Testis (tissue), 3 donors: ENCODE measurements around the gene SMTNL1. TPM values are rescaled to one million over a fixed set of nuclear protein-coding genes. Genes with fewer than 3 reads are reported as not detected.

Experiments
- DNase-seq: peaks from one replicate; pipeline ENCODE4 v3.0.0-alpha.2; 2019
- H3K27ac ChIP-seq, 2 donors: fragments of 200-600 bp; sonication (generic); one replicate each; pipeline ENCODE4 v1.5.1; 2019
- H3K27me3 ChIP-seq: fragments of 200-600 bp; sonication (generic); one replicate; pipeline ENCODE4 v1.5.1; 2019
- H3K36me3 ChIP-seq: fragments of 200-600 bp; sonication (generic); one replicate; pipeline ENCODE4 v1.5.1; 2017; ENCODE audit warnings: low read depth; ENCODE audit errors: missing control alignments
- H3K4me1 ChIP-seq: fragments of 200-600 bp; sonication (generic); one replicate; pipeline ENCODE4 v1.5.1; 2019
- H3K4me3 ChIP-seq, 2 donors: fragments of 200-600 bp; sonication (generic); one replicate each; pipeline ENCODE4 v1.5.1; 2017 to 2019
- H3K9me3 ChIP-seq: fragments of 200-600 bp; sonication (generic); one replicate; pipeline ENCODE4 v1.5.1; 2017
- POLR2A ChIP-seq: fragments of 450-650 bp; IDR thresholded peaks from one replicate; pipeline ENCODE4 v1.6.1; 2017; ENCODE audit warnings: antibody characterized with exemption, mild to moderate bottlenecking, moderate library complexity
- WGBS, 2 donors: methylation state at CpG; one replicate each; pipeline ENCODE4 v1.1.5; 2018; 5-methylcytosine and 5-hydroxymethylcytosine counted together
- intact Hi-C: fragments of 100-400 bp; cut with DNase I; formaldehyde crosslinking; loops from one replicate; pipeline ENCODE4 v1.15.1; 2023; ENCODE audit warnings: low total_unique reads
- polyA plus RNA-seq: library from polyadenylated mRNA; stranded (reverse); fragments of 350-450 nt; fragmentation: Illumina TruSeq; extraction: RNeasy Lipid Tissue Mini Kit (QIAGEN cat#74804); gene quantifications from one replicate; pipeline ENCODE4 v1.2.3, GENCODE V29; 2014; ENCODE audit warnings: low read depth, low replicate concordance; ENCODE audit not compliant: insufficient read depth
- total RNA-seq, 2 donors: library from RNA; depleted of rRNA; stranded (reverse); fragments of >200 nt; gene quantifications; one replicate each; pipeline ENCODE4 v1.2.3, GENCODE V29; 2016
- TF ChIP-seq, protein P1 (sequence below), 3 experiments: fragments of 450-650 bp in 2 of 3; fragments of 200-600 bp in 1 of 3; sonication (generic) in 1 of 3; IDR thresholded peaks; one replicate each; pipeline ENCODE4 v1.5.1; 2016 to 2019; ENCODE audit warnings: antibody characterized with exemption in 3 of 3, mild to moderate bottlenecking in 2 of 3, moderate library complexity in 1 of 3

The SMTNL1 gene
- total and polyA plus RNA-seq, 3 donors from 2014 or later = 0.37 to 2.0 (median 0.47) TPM

- no peak overlapping the region for H3K27ac ChIP-seq
- intact Hi-C loops = no loop called here
- no peak overlapping the region for H3K4me3 ChIP-seq
- H3K4me1 ChIP-seq = no peaks in the 10 kb centered on the region
- H3K27me3 ChIP-seq = no peaks in the 10 kb centered on the region
- peak; percentile 33 for DNase-seq
- H3K36me3 ChIP-seq = no peaks in the 10 kb centered on the region
- H3K9me3 ChIP-seq = no peaks in the 10 kb centered on the region
- 24 to 44% methylated on average over 5 to 6 of the region's 6 CpGs for WGBS, 2 donors
- TF ChIP-seq, protein P1, sequence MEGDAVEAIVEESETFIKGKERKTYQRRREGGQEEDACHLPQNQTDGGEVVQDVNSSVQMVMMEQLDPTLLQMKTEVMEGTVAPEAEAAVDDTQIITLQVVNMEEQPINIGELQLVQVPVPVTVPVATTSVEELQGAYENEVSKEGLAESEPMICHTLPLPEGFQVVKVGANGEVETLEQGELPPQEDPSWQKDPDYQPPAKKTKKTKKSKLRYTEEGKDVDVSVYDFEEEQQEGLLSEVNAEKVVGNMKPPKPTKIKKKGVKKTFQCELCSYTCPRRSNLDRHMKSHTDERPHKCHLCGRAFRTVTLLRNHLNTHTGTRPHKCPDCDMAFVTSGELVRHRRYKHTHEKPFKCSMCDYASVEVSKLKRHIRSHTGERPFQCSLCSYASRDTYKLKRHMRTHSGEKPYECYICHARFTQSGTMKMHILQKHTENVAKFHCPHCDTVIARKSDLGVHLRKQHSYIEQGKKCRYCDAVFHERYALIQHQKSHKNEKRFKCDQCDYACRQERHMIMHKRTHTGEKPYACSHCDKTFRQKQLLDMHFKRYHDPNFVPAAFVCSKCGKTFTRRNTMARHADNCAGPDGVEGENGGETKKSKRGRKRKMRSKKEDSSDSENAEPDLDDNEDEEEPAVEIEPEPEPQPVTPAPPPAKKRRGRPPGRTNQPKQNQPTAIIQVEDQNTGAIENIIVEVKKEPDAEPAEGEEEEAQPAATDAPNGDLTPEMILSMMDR (IDR thresholded peaks at IDR 0.05) = no peak
- TF ChIP-seq POLR2A = no peak
These were observed 10.5 kb downstream of the SMTNL1 start for GRCh38 chr11:57547854-57548377.

DNA sequence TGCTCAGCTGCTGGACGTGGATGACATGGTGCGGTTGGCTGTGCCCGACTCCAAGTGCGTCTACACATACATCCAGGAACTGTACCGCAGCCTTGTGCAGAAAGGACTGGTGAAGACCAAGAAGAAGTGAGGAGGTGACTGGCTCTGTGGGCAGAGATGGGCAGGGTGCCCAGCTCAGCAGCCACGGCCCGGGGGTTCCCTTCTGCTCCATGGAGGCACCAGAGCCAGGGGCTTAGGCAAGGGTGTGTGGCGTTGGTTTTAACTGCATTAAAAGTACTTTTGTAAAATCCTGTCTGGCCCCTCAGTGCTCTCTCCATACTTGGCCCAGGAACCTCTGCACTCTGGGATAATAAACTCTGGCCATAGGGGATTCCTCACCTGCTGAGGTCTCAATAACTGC is 12.6 kb downstream of the SMTNL1 start:
- H3K9me3 ChIP-seq = no peaks in the 10 kb centered on the region
- 66 to 89% methylated on average over 7 to 8 of the region's 8 CpGs for WGBS, 2 donors
- no peaks in the 10 kb centered on the region for H3K4me1 ChIP-seq
- H3K4me3 ChIP-seq = no peak overlapping the region
- no peak overlapping the region for H3K27ac ChIP-seq
- no peak for DNase-seq
- H3K36me3 ChIP-seq = no peaks in the 10 kb centered on the region
- TF ChIP-seq POLR2A = no peak
- TF ChIP-seq, protein P1 (IDR thresholded peaks at IDR 0.05) = no peak
- intact Hi-C loops = no loop called here
- no peaks in the 10 kb centered on the region for H3K27me3 ChIP-seq

GRCh38 chr11:57551941-57552340 is 14.5 kb downstream of the SMTNL1 start:
- WGBS, 2 donors = 86 to 89% methylated on average over 4 of the region's 4 CpGs
- no peaks in the 10 kb centered on the region for H3K27me3 ChIP-seq
- DNase-seq = no peak
- TF ChIP-seq, protein P1 (IDR thresholded peaks at IDR 0.05) = no peak
- no peak for TF ChIP-seq POLR2A
- intact Hi-C loops = no loop called here
- no peak overlapping the region for H3K4me3 ChIP-seq
- H3K27ac ChIP-seq = no peak overlapping the region
- no peaks in the 10 kb centered on the region for H3K4me1 ChIP-seq
- H3K36me3 ChIP-seq = no peaks in the 10 kb centered on the region
- no peaks in the 10 kb centered on the region for H3K9me3 ChIP-seq

DNA sequence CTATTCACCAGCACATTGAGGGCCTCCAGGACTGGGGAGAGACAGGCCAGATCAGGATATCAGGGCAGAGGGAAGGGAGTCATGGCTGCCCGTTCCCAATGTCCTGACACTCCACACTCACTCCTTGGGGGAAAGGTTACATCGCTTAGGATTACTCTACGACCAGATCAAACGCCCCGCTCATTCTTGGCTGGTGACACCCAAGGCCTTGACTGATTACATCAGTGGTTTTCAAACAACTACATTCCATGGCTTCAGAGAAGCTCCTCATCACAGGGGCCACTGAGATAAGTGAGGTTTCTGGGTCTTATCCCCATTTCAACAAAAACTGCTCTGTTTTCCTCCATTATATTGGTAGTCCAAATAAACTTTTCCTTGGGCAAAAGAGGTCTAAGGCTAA is 15.1 kb downstream of the SMTNL1 start:
- intact Hi-C loops = no loop called here
- WGBS, 2 donors = 92% methylated on average over 5 of the region's 5 CpGs
- no peak for TF ChIP-seq POLR2A
- TF ChIP-seq, protein P1 (IDR thresholded peaks at IDR 0.05) = no peak
- Histone ChIP-seq H3K9me3 (no peaks in the 10 kb centered on the region), H3K4me1 (no peaks in the 10 kb centered on the region), H3K36me3 (no peaks in the 10 kb centered on the region), H3K27me3 (no peaks in the 10 kb centered on the region), H3K27ac (no peak overlapping the region), H3K4me3 (no peak overlapping the region)
- DNase-seq = no peak

DNA sequence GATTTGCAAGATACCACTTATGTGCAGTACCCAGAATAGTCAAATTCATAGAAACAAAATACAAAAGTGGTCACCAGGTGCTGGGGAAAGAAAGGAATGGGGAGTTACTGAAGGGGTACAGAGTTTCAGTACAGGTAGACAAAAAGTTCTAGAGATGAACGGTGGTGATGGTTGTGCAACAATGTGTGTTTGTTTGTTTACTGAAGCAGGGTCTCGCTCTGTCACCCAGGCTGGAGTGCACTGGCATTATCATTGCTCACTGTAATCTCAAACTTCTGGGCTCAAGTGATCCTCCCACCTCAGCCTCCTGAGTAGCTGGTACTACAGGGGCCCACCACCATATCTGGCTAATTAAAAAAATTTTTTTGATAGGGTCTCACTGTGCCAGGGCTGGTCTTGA is 18.0 kb downstream of the SMTNL1 start:
- H3K27ac ChIP-seq = no peak overlapping the region
- no peak overlapping the region for H3K4me3 ChIP-seq
- no peak for TF ChIP-seq POLR2A
- TF ChIP-seq, protein P1 (IDR thresholded peaks at IDR 0.05) = no peak
- intact Hi-C loops = no loop called here
- H3K4me1 ChIP-seq = no peaks in the 10 kb centered on the region
- H3K9me3 ChIP-seq = no peaks in the 10 kb centered on the region
- WGBS, 2 donors = 82 to 87% methylated on average over 2 of the region's 2 CpGs
- DNase-seq = no peak
- no peaks in the 10 kb centered on the region for H3K36me3 ChIP-seq
- H3K27me3 ChIP-seq = no peaks in the 10 kb centered on the region
